Neuron (in vitro differentiated cells): Measurements from ENCODE around the gene DHDH.
"Not testable (repeated sequence)": the region's sequence is repeated elsewhere in the genome, so short reads cannot be mapped to it uniquely, and the experiment has no call there.

Experiments used
- H2AFZ ChIP-seq: one replicate; pipeline ENCODE4 v1.6.1; 2013; ENCODE audit warnings: low read depth, mild to moderate bottlenecking, inconsistent platforms, low read length, moderate library complexity
- H3K27me3 ChIP-seq: one replicate; pipeline ENCODE4 v1.6.1; 2013; ENCODE audit warnings: low read length; ENCODE audit not compliant: insufficient read depth
- H3K36me3 ChIP-seq: one replicate; pipeline ENCODE4 v1.6.1; 2013; ENCODE audit warnings: low read length; ENCODE audit not compliant: insufficient read depth
- H3K4me1 ChIP-seq: one replicate; pipeline ENCODE4 v1.6.1; 2013; ENCODE audit warnings: low read length; ENCODE audit not compliant: insufficient read depth
- H3K4me3 ChIP-seq: 2 replicates; pipeline ENCODE4 v1.5.1; 2013; ENCODE audit warnings: mild to moderate bottlenecking, low read length, moderate library complexity
- H3K9me3 ChIP-seq: one replicate; pipeline ENCODE4 v1.6.1; 2013; ENCODE audit warnings: low read length

The DHDH gene

GRCh38 chr19:48933382-48933932 is at the start of gene DHDH:
DHDH (plus strand) TSS chr19:48933699; CDS start chr19:48933722, 23 bp downstream.
- H3K4me3 ChIP-seq = peak within 1 kb of the TSS; percentile 44
- H3K27me3 ChIP-seq = peaks cover 3% of the 10 kb centered on the region
- H3K36me3 ChIP-seq = no peaks in the 10 kb centered on the region
- peaks cover 15% of the 10 kb centered on the region for H3K4me1 ChIP-seq
- H3K9me3 ChIP-seq = no peaks in the 10 kb centered on the region
- peak within 1 kb of the TSS; percentile 74 for H2AFZ ChIP-seq

GRCh38 chr19:48883726-48884125 is 49.8 kb upstream of the DHDH start:
- Histone ChIP-seq H2AFZ (no peak overlapping the region), H3K4me1 (no peaks in the 10 kb centered on the region), H3K4me3 (no peak overlapping the region), H3K27me3 (no peaks in the 10 kb centered on the region), H3K9me3 (peaks cover 4% of the 10 kb centered on the region), H3K36me3 (peaks cover 2% of the 10 kb centered on the region)

GRCh38 chr19:48887861-48888612 is 45.5 kb upstream of the DHDH start:
- no peak overlapping the region for H2AFZ ChIP-seq
- no peaks in the 10 kb centered on the region for H3K27me3 ChIP-seq
- H3K9me3 ChIP-seq = peaks cover 3% of the 10 kb centered on the region
- H3K36me3 ChIP-seq = no peaks in the 10 kb centered on the region
- H3K4me1 ChIP-seq = no peaks in the 10 kb centered on the region
- no peak overlapping the region for H3K4me3 ChIP-seq

GRCh38 chr19:48889496-48889895 is 44.0 kb upstream of the DHDH start:
- H2AFZ ChIP-seq, H3K4me1 ChIP-seq, H3K9me3 ChIP-seq, H3K36me3 ChIP-seq, H3K27me3 ChIP-seq, H3K4me3 ChIP-seq: not testable (repeated sequence)

GRCh38 chr19:48890551-48890950 is 42.9 kb upstream of the DHDH start:
- peaks cover 3% of the 10 kb centered on the region for H3K9me3 ChIP-seq
- no peak overlapping the region for H3K4me3 ChIP-seq
- H3K36me3 ChIP-seq = no peaks in the 10 kb centered on the region
- no peaks in the 10 kb centered on the region for H3K27me3 ChIP-seq
- H3K4me1 ChIP-seq = no peaks in the 10 kb centered on the region
- no peak overlapping the region for H2AFZ ChIP-seq

GRCh38 chr19:48895226-48895625 is 38.3 kb upstream of the DHDH start:
- Histone ChIP-seq H3K4me3 (no peak overlapping the region), H3K4me1 (no peaks in the 10 kb centered on the region), H3K9me3 (peaks cover 3% of the 10 kb centered on the region), H3K36me3 (no peaks in the 10 kb centered on the region), H3K27me3 (no peaks in the 10 kb centered on the region), H2AFZ (no peak overlapping the region)

GRCh38 chr19:48896191-48896720 is 37.2 kb upstream of the DHDH start:
- H3K4me3 ChIP-seq = no peak overlapping the region
- no peak overlapping the region for H2AFZ ChIP-seq
- H3K9me3 ChIP-seq = no peaks in the 10 kb centered on the region
- H3K36me3 ChIP-seq = no peaks in the 10 kb centered on the region
- H3K27me3 ChIP-seq = no peaks in the 10 kb centered on the region
- H3K4me1 ChIP-seq = peaks cover 5% of the 10 kb centered on the region

GRCh38 chr19:48897181-48897580 is 36.3 kb upstream of the DHDH start:
- Histone ChIP-seq H3K36me3 (peaks cover 4% of the 10 kb centered on the region), H2AFZ (no peak overlapping the region), H3K4me3 (no peak overlapping the region), H3K27me3 (no peaks in the 10 kb centered on the region), H3K9me3 (no peaks in the 10 kb centered on the region), H3K4me1 (peaks cover 5% of the 10 kb centered on the region)

- peak overlapping the region; percentile 90 for H3K4me3 ChIP-seq
These were observed 34.1 kb upstream of the DHDH start for GRCh38 chr19:48899386-48899749.

GRCh38 chr19:48899781-48900476 is 33.6 kb upstream of the DHDH start, which contains the start of gene NUCB1:
NUCB1 (plus strand) TSS chr19:48900312; CDS start chr19:48900797, 485 bp downstream.
- no peaks in the 10 kb centered on the region for H3K27me3 ChIP-seq
- peaks cover 5% of the 10 kb centered on the region for H3K4me1 ChIP-seq
- peak within 1 kb of the TSS; percentile 53 for H2AFZ ChIP-seq
- H3K9me3 ChIP-seq = no peaks in the 10 kb centered on the region
- peaks cover 19% of the 10 kb centered on the region for H3K36me3 ChIP-seq
- peak within 1 kb of the TSS; percentile 90 for H3K4me3 ChIP-seq

More at GRCh38 chr19:48899386-48899749, 34.1 kb upstream of the DHDH start:
- not testable (repeated sequence) for H3K27me3 ChIP-seq, H3K9me3 ChIP-seq, H3K4me1 ChIP-seq, H2AFZ ChIP-seq
- peaks cover 13% of the 10 kb centered on the region for H3K36me3 ChIP-seq

GRCh38 chr19:48900477-48901406 is 32.8 kb upstream of the DHDH start:
- H3K27me3 ChIP-seq = no peaks in the 10 kb centered on the region
- H3K36me3 ChIP-seq = peaks cover 26% of the 10 kb centered on the region
- H3K9me3 ChIP-seq = no peaks in the 10 kb centered on the region
- peak overlapping the region; percentile 20 for H2AFZ ChIP-seq
- peaks cover 5% of the 10 kb centered on the region for H3K4me1 ChIP-seq
- H3K4me3 ChIP-seq = peak overlapping the region; percentile 90

GRCh38 chr19:48902291-48902690 is 31.2 kb upstream of the DHDH start:
- not testable (repeated sequence) for H3K4me1 ChIP-seq, H3K9me3 ChIP-seq, H3K4me3 ChIP-seq, H3K27me3 ChIP-seq, H2AFZ ChIP-seq
- peaks cover 31% of the 10 kb centered on the region for H3K36me3 ChIP-seq
